ENCODE results near the gene PAQR8. TPM values are rescaled to one million over a fixed set of nuclear protein-coding genes. Genes with fewer than 3 reads are reported as not detected.

Gene PAQR8
- total and polyA plus RNA-seq, 2 of the 13 experiments (the other 11 are each of a cell fraction or from before 2014, with no cell fraction given) = 37.7 to 50.7 TPM

- TF ChIP-seq HMG20A (CRISPR knock-in tag; IDR thresholded peaks at IDR 0.05; ENCODE audit: borderline replicate concordance) (no peak), BCL6 (CRISPR knock-in tag; IDR thresholded peaks at IDR 0.05) (peak; percentile 58), KMT2B (CRISPR knock-in tag; IDR thresholded peaks at IDR 0.05) (peak; percentile 84; the same call in 1 of the 2 replicates), ZNF414 (CRISPR knock-in tag; IDR thresholded peaks at IDR 0.05) (peak; percentile 68; the same call in 1 of the 2 replicates), SMAD1 (CRISPR knock-in tag; IDR thresholded peaks at IDR 0.05; ENCODE audit: borderline replicate concordance, low read depth) (0 out of 2 replicates have a peak, but pooled peaks have one; percentile 42), ZNF598 (CRISPR knock-in tag; IDR thresholded peaks at IDR 0.05; ENCODE audit: borderline replicate concordance) (peak; percentile 75), GATAD1 (CRISPR knock-in tag; IDR thresholded peaks at IDR 0.05) (peak; percentile 86), ZNF607 (CRISPR knock-in tag; IDR thresholded peaks at IDR 0.05; ENCODE audit: borderline replicate concordance) (peak; percentile 39; the same call in 1 of the 2 replicates), HNRNPL (IDR thresholded peaks at IDR 0.05; ENCODE audit: low read depth, low read length) (peak; percentile 67; the same call in 1 of the 2 replicates), MAF1 (CRISPR knock-in tag; IDR thresholded peaks at IDR 0.05; ENCODE audit: borderline replicate concordance) (no peak), ARNT2 (CRISPR knock-in tag; IDR thresholded peaks at IDR 0.05; ENCODE audit: low read depth) (peak; percentile 87; the same call in 1 of the 2 replicates), SIX4 (CRISPR knock-in tag; IDR thresholded peaks at IDR 0.05) (0 out of 2 replicates have a peak, but pooled peaks have one; percentile 34), ZFP37 (CRISPR knock-in tag; IDR thresholded peaks at IDR 0.05; ENCODE audit: borderline replicate concordance) (peak; percentile 94; the same call in 1 of the 2 replicates), PHF8 (CRISPR knock-in tag; IDR thresholded peaks at IDR 0.05) (peak; percentile 84), ZZZ3 (CRISPR knock-in tag; IDR thresholded peaks at IDR 0.05; ENCODE audit: borderline replicate concordance) (peak; percentile 93; the same call in 1 of the 2 replicates), GATA4 (IDR thresholded peaks at IDR 0.05; ENCODE audit: borderline replicate concordance, low read depth) (peak; percentile 85), ZNF878 (CRISPR knock-in tag; IDR thresholded peaks at IDR 0.05) (no peak), FLYWCH1 (CRISPR knock-in tag; IDR thresholded peaks at IDR 0.05) (no peak), AKAP8 (CRISPR knock-in tag; IDR thresholded peaks at IDR 0.05) (peak; percentile 54; the same call in 1 of the 2 replicates)
- TF ChIP-seq, protein P1, sequence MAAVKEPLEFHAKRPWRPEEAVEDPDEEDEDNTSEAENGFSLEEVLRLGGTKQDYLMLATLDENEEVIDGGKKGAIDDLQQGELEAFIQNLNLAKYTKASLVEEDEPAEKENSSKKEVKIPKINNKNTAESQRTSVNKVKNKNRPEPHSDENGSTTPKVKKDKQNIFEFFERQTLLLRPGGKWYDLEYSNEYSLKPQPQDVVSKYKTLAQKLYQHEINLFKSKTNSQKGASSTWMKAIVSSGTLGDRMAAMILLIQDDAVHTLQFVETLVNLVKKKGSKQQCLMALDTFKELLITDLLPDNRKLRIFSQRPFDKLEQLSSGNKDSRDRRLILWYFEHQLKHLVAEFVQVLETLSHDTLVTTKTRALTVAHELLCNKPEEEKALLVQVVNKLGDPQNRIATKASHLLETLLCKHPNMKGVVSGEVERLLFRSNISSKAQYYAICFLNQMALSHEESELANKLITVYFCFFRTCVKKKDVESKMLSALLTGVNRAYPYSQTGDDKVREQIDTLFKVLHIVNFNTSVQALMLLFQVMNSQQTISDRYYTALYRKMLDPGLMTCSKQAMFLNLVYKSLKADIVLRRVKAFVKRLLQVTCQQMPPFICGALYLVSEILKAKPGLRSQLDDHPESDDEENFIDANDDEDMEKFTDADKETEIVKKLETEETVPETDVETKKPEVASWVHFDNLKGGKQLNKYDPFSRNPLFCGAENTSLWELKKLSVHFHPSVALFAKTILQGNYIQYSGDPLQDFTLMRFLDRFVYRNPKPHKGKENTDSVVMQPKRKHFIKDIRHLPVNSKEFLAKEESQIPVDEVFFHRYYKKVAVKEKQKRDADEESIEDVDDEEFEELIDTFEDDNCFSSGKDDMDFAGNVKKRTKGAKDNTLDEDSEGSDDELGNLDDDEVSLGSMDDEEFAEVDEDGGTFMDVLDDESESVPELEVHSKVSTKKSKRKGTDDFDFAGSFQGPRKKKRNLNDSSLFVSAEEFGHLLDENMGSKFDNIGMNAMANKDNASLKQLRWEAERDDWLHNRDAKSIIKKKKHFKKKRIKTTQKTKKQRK (IDR thresholded peaks at IDR 0.05; ENCODE audit: low read length) = no peak
- TF ChIP-seq, protein P2, sequence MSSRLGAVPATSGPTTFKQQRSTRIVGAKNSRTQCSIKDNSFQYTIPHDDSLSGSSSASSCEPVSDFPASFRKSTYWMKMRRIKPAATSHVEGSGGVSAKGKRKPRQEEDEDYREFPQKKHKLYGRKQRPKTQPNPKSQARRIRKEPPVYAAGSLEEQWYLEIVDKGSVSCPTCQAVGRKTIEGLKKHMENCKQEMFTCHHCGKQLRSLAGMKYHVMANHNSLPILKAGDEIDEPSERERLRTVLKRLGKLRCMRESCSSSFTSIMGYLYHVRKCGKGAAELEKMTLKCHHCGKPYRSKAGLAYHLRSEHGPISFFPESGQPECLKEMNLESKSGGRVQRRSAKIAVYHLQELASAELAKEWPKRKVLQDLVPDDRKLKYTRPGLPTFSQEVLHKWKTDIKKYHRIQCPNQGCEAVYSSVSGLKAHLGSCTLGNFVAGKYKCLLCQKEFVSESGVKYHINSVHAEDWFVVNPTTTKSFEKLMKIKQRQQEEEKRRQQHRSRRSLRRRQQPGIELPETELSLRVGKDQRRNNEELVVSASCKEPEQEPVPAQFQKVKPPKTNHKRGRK (CRISPR knock-in tag; IDR thresholded peaks at IDR 0.05) = peak; percentile 95; the same call in 1 of the 2 replicates
Measured at GRCh38 chr6:52419809-52420667, 58.1 kb downstream of the PAQR8 start, which contains the start of gene EFHC1 (continued).
